Measurements from ENCODE around the gene FOXP4.

FOXP4 gene, protein sequence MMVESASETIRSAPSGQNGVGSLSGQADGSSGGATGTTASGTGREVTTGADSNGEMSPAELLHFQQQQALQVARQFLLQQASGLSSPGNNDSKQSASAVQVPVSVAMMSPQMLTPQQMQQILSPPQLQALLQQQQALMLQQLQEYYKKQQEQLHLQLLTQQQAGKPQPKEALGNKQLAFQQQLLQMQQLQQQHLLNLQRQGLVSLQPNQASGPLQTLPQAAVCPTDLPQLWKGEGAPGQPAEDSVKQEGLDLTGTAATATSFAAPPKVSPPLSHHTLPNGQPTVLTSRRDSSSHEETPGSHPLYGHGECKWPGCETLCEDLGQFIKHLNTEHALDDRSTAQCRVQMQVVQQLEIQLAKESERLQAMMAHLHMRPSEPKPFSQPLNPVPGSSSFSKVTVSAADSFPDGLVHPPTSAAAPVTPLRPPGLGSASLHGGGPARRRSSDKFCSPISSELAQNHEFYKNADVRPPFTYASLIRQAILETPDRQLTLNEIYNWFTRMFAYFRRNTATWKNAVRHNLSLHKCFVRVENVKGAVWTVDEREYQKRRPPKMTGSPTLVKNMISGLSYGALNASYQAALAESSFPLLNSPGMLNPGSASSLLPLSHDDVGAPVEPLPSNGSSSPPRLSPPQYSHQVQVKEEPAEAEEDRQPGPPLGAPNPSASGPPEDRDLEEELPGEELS
- total RNA-seq: 7.8 to 40.5 (median 34.6) reads per million in 4 experiments

DNA sequence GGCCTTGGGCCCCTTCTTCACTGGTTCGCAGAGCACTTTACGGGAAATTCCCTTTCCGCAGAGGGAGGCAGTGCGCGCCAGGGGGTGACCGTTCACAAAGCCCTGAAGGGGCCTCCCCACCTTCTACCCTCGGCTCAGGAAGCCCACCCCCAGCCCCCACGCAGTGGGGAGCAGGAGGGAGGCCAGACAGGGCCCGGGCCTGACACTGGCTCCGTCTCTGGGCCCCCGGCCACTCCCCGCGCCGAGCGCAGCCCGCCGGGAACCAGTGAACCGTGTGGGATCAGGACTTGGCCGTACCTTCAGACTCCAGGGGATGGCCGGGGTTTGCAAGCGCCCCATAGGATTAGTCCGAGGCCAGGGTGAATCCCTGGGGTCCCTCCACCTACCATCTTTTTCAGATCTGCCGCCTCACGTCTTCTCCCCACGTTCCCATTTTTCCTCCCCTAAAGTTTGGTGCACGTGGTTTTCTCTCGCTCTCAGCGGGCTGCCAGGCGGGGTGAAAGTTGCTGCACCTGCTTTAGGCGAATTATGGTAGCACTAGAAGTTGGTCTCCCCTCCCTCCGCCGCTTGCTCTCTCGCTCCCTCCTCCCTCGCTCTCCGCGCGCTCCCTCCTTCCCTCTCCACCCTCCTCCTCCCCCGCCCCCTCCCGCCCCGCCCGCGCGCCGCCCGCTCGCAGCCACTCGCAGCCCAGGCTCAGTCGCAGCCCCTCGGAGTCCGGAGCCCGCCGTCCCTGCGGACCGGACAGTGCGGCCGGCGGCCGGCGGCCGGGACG is at the start of gene FOXP4:
Gene FOXP4, plus strand, starts transcription at position 679 of the 772 bp plus-strand sequence. CDS start 19,380 bp downstream, outside the sequence.
- DNase-seq: peak; percentile 51

DNA sequence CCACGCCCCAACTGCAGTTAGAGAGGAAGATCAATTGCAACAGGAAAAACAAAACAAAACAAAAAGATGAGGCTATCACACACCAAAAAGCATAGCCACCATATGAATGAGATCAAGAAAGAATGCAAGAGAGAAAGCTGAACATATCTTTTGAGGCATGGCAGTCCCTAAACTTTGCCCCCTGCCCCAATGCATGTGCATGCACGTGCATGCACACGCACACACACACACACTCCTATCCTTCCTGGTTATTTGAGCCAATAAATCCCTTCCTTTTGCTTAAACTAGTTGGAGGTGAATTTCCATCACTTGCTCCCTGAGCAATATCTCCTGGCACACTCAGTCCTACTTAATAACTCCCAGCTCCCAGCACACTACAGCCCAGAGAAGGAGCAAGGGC is 48.6 kb upstream of the FOXP4 start:
- DNase-seq: no peak

DNA sequence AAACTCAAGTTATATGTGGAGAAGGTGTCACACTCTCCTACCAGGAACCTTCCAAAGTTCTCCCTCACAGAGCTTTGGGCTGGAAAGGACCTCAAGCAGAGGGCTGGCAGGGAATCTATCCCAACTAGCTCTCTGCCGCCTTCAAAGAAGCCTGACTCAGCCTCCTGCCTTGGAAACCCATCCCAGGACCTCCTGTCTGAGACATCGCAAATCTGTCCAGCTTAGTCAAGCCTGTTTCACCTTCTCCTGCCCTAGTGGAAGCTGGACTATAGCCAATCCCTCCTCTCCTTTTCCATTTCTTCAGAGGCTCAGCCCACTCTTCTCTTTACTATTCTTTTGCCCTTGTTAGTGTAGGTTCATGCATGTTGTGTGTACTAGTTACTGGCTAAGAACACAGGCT is 48.2 kb upstream of the FOXP4 start:
- DNase-seq: no peak

GRCh38 chr6:41498968-41499599 is 47.1 kb upstream of the FOXP4 start:
- DNase-seq: no peak

DNA sequence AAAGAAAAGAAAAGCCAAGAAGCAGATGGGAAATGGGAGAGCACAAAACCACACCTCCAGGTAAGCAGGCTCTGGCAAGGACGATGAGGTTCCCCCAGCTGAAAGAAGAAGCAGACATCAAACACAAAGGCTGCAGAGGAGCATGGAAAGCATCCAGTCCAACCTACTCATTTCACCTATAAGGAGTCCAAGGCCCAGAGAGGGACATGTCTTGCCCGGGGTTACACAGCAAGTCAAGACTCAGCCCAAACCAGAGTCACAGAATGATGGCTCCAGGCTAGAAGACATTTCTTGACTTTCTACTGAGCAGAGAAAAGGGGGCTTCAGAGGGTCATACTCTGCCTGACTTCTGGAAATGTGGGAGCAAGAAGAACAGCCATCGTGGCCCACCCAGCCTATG is 45.6 kb upstream of the FOXP4 start:
- no peak for DNase-seq

DNA sequence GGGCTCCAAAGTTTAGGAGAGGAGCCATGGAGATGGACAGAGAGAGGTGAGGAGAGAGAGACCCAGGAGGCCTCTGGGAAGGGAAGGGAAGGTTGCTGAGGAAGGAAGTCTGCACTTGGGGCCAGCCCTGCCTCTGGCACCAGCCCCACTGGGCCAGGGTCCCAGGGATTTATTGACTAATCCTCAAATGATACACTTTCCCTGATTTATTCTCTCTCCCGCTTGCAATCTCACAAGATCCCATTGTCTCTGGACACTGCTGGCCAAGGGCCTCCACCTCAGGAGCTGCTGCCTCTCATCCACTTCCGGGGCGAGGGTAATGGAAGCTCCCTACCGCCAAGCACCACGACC is 43.6 kb upstream of the FOXP4 start:
- DNase-seq: no peak

DNA sequence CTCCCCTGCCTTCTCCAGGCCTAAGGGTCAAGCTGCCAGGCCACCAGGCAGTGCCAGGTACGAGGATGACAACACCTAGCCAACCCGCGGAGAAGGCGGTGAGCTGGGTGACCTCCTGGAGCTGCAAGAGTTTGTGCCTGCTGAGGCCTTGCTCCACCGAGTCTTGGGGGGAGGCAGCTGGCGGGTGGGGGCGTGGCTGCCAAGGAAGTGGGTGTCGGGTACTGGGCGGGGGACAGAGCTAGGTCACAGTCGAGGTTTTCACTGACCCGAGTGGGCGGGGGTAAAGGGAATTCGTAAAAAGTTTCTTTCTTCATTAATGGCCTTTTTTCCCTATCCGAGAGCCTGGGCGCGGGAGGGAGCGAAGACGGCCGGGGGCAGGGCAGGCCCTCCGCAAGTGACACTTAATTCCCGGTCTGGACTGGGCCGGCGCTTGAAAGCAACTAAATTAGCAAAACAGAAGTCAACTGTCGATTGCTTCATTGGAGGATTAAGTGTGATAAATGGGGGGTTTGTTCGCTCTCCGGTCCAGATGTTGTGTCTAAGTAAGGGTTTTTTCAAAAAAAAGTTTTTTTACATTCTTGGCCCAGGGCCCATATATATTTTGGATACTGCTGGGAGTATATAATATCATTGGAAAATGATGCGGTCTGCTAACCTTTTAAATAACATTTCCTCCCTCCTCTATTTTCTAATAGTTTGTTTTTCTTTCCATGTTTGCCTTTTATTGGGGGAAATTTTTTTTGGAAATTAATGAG is 43.1 kb upstream of the FOXP4 start:
- no peak for DNase-seq

DNA sequence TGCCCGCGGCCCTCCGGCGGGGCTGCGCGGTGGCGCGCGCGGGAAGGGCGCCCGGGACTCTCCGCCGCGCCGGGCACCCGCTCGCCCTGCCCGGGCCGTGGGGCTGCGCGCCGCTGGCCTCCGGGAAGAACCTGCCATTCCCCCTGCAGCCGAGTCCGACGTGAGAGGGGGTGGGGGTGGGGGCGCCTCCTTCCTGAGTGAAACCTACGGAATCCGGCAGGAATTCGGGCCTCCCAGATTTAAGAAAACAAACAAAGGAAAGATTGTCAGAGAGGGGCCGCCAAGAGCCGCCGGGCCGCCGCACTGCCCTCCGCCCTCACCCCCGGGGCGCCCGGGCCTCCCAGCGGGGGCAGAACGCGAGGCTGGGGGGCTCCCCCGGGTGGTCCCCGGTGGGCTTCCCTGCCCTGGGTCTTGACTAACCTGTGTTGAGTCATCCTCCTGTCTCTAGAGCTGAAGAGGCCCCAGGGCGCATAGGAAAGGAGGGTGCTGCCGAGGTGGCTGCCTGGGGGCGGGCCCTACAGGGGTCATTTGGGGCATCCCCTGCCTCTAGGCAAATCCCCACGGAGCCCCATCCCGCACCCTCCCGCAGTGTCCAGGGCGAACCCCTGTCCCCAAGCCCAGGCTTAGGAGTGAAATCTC is 42.2 kb upstream of the FOXP4 start:
- no peak for DNase-seq

GRCh38 chr6:41504466-41505121 is 41.6 kb upstream of the FOXP4 start:
- no peak for DNase-seq

DNA sequence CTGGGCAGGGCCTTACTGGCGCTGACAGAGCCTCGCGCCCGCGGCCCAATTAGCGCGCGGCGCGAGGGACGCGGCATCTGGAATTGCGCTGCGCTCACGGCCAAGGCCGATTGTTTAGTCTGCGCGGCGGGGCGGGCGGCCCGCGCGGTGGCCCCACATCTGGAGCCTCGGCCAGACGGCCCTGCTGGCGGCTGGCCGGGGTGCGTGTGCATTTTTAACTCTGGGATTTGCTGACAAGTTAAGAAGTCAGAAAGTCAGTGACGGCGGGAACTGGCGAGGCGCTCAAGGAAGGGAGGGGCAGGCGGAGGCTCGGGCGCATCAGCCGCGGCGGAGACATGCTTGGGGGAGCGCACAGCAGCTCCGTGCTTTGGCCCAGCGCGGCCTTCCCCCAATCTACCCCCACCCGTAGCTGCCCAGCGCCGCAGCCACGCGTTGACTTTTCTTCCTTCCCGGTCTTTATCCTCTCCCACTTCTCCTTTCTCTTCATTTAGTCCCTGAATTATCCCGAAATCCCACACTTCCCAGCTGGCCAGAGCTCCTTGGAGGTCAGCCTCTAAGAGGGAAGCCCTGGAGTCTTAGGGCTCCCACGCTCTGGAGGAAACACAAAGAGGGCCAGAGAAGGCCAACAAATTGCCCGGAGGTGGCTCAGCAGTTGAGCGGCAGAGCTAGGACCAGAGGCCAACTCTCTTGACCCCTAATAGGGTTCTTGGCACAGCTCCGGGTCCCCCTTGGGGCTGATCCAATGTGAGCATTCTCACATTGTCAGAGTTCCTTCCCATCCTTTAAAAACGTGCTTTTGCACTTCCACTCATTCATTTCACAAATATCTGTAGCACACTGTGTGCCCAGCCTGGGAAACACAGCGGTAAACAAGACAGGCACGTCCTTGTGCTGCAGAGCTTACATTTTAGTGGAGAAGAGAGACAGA is 40.8 kb upstream of the FOXP4 start:
- no peak for DNase-seq

GRCh38 chr6:41508479-41508878 is 37.7 kb upstream of the FOXP4 start:
- DNase-seq: no peak

DNA sequence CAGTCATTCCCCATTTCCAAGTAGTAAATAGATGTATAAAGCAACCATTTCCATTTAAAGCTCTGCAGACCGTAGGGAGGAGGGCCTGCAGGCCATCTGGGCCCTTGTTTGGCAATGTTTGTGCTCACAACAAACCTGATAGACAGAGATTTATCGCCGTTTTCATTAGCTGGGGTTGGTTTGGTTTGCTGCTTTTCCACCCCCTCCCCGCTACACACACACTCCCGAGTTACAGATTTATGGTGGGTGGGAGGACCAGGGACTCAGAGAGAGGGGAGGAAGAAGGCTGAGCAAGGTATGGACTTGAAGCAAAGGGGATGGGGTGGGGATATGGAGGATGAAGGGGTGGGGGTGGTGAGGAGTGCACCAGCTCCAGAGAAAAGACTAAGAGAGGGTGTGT is 36.6 kb upstream of the FOXP4 start:
- DNase-seq: no peak

DNA sequence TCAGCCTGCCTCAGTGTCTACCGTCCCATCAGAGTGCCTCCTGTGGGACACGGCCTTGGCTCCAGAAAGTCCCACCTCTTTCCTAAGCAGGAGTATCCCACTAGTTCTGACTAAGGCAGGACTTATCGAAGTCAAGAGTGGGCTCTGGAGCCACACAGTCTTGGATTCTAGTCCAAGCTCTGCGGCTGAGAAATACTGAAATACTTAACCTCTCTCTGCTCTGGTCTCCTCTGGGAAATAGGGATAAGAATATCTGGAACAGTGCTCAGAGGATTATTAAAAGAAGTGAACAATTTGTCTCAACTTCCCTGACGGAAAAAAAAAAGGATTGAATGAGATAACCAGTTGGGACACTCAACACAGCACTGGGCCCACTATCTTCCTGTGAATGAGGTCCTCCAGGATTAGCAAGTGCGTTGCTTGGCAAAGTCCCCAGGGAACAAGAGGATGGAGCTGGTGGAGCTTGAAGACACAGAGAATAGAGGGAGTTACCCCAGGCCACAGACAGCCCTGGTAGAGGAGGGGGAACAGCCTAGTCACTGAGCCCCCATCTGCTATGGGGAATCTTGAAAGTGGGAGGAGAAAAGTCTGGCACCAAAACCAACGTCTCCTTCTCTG is 34.6 kb upstream of the FOXP4 start:
- no peak for DNase-seq

DNA sequence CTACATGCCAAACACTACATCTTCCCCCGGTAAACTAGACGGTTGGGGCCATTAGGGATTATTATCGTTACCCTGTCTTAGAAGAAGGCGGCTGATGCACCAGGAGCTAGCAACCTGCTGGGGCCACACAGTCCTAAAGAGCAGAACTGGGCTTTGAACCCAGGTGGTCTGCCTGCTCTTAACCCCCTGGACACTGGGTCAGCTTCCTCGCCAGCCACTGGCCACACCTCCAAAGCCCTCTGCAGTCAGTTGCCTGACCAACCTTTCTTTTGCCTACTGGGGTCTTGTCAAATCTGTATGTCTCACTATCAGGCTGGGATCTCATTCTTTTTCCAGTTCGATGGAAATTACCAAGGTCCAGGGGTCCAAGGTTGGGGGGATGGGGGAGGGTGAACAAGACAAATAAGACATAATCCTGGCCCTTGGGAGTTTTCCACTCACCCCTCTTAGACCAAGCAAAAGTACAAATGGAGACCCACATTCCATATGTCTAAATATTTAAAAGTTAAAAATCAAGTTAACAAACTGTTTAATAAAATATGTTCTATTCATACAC is 34.0 kb upstream of the FOXP4 start:
- DNase-seq: no peak

DNA sequence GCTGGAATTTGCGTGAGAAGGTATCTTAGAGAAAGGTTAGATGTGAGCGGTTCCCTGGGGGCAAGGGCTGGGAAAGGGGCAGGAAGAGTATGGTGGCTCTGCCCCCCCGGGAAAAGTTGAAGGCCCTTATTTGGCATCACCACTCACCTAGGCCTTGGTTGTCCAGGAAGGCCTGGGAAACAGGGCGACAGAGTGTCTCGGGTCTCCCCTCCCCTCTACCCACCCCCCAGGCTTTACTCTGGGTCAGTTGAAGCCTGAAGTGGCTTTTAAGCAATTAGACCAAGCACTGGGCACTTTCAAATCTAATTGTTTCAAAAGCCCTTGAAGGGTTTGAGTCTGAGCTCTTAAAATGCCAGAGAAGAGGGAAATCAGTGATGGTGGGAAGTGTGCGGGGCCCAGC is 30.2 kb upstream of the FOXP4 start:
- DNase-seq: no peak

DNA sequence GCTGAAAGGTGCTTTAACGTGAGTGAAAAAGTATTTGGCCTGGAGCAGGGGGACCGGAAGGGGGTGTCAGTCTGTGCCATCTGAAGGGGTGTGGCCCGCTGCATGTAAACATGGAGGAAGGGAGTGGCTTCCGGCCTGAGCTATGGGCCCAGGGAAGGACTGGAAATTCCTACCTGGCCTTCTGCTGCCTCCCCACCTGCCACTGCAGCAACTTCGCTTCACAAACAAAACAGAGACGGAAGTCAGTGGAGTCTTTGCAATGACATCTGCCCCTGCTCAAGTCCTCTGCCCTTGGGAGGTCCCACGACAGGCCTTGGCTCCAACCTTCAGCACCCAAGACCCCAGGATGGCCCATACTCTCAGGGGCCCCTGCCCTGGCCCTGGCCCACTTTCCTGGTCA is 28.1 kb upstream of the FOXP4 start:
- no peak for DNase-seq

- DNase-seq: no peak
These were observed 26.9 kb upstream of the FOXP4 start for GRCh38 chr6:41519305-41519744.

GRCh38 chr6:41519745-41520699 is 26.2 kb upstream of the FOXP4 start:
- DNase-seq: no peak

Measured in effector CD8-positive, alpha-beta T cell (primary cell).